ENCODE data around the gene BARX2. TPM values are rescaled to one million over a fixed set of nuclear protein-coding genes. Genes with fewer than 3 reads are reported as not detected.
"Not testable (repeated sequence)": the region's sequence is repeated elsewhere in the genome, so short reads cannot be mapped to it uniquely, and the experiment has no call there.

Gene BARX2, protein sequence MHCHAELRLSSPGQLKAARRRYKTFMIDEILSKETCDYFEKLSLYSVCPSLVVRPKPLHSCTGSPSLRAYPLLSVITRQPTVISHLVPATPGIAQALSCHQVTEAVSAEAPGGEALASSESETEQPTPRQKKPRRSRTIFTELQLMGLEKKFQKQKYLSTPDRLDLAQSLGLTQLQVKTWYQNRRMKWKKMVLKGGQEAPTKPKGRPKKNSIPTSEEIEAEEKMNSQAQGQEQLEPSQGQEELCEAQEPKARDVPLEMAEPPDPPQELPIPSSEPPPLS
- not detected in 2 replicates for polyA plus RNA-seq (2014; cell fraction: cytosol; rRNA removed)
- polyA plus RNA-seq (2014; cell fraction: nucleus; rRNA removed): not detected in 2 replicates

DNA sequence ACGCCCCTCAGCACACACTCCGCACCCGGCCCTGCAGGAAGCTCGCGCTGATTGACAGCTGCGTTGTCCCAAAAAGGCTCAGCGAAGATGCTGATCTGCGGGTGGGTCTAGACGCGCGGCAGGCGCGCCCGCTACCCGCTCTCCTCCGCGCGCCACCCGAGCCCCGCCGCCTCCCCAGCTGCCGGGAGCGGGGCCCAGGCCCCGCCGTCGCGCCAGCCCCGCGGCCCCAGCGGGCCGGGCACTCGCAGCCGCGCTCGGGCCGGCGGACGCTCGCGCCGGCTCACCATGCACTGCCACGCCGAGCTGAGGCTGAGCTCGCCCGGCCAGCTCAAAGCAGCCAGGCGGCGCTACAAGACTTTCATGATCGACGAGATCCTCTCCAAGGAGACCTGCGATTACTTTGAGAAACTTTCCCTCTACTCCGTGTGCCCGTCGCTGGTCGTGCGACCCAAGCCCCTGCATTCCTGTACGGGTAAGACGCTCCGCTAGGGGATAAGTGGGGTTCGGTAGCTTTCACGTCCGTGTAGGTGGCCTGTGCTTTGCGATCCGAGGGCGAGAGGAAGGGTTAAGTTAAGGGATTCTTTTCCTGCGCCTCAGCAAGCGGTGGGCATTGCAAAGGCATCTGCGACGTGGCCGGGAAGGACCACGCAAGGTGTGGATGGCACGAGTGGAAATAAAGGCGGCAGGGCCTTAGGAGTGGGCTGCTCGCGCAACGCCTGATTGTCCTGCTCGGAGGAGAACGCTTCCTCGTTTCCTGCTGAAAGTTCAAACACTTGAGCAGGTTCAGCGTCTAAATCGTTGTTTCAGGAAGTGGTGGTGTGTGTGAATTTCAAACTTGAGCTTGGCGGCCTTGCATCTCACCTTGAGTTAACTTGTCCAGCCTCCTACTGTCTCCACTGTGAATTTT, at the start of gene BARX2:
Gene BARX2, plus strand, starts transcription at position 98 of the 907 bp plus-strand sequence. Its CDS starts 188 bp downstream, at position 286.
- peak; percentile 12 for DNase-seq (ENCODE audit: low spot score)

DNA sequence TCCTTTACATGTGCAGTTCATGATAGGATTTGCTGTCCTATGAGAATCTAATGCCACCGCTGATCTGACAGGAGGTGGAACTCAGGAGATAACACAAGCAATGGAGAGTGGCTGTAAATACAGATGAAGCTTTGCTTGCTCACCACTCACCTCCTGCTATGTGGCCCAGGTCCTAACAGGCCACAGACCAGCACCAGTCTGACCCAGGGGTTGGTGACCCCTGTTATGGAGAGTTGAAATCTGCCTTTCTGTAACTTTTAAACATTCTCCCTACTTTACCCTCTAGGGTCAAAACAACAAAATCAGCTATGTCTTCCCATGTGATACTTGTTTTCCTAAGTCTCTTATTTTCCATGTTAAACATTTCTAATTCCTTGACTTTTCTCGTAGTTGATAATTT, 48.7 kb upstream of the BARX2 start:
- no peak for DNase-seq (ENCODE audit: low spot score)

- not testable (repeated sequence) for DNase-seq (ENCODE audit: low spot score)
Measured at GRCh38 chr11:129327708-129328107, 47.9 kb upstream of the BARX2 start.

DNA sequence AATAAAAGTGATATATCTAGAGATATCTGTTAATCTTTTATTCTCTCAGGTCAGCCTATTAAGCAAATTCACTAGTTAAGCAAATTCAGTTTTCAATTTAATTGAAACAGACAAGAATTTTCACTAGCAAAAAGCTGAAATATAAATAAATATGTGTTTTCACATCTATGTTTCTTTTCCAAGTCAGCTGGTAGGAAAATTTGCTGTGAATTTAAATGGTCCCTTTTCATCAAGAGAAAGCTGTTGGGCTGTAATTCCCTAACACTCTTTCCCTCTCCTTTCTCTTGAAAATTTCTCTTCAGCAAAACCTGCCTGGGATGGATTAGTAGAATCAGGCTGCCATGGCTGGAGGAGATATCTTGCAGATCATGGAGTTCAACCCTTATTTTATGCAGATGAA, 46.9 kb upstream of the BARX2 start:
- DNase-seq (ENCODE audit: low spot score): no peak

DNA sequence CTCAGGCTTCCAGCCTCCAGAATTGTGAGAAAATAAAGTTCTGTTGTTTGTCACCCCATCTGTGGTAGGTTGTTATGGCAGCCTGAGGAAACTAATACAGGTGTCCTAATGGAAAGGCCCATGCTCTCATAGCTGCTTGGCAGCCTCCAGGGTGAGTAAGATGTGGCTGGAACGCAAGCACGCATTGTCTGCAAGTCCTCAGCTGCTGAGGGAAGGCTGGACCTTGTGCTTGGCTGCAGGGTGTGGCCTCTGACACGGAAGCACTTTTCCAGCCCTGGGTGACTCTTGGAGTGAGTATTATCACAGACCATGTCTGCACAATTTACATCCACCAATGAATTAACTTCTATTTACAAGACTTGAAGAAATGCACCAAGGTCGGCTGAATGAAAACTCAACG, 44.4 kb upstream of the BARX2 start:
- no peak for DNase-seq (ENCODE audit: low spot score)

- peak; percentile 64 for DNase-seq (ENCODE audit: low spot score)
Measured at GRCh38 chr11:129331871-129332274, 43.8 kb upstream of the BARX2 start.

DNA sequence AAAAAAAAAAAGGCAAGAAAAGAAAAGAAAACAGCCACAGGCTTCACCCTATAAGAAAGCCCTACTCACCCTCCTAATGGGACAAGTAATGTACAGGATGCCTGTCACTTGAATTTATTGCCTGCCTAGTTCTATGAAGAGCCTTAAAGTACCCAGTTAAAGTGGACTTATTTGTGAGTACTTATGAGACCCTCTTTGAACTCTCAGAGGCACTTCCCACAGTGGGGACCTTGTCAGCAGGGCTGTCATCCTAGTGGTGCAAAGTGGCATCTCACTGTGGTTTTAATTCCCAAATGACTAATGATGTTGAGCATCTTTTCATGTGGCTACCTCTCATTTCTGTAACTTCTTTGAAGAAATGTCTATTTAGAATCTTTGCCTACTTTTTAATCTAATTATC, 41.8 kb upstream of the BARX2 start:
- no peak for DNase-seq (ENCODE audit: low spot score)

DNA sequence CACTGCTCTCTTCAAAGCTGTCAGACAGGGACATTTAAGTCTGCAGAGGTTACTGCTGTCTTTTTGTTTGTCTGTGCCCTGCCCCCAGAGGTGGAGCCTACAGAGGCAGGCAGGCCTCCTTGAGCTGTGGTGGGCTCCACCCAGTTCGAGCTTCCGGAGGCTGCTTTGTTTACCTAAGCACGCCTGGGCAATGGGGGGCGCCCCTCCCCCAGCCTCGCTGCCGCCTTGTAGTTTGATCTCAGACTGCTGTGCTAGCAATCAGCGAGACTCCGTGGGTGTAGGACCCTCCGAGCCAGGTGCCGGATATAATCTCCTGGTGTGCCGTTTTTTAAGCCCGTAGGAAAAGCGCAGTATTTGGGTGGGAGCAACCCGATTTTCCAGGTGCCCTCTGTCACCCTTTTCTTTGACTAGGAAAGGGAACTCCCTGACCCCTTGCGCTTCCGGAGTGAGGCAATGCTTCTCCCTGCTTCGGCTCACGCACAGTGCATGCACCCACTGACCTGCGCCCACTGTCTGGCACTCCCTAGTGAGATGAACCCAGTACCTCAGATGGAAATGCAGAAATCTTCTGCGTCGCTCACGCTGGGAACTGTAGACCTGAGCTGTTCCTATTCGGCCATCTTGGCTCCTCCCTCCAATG, 31.2 kb upstream of the BARX2 start:
- DNase-seq (ENCODE audit: low spot score): not testable (repeated sequence)

DNA sequence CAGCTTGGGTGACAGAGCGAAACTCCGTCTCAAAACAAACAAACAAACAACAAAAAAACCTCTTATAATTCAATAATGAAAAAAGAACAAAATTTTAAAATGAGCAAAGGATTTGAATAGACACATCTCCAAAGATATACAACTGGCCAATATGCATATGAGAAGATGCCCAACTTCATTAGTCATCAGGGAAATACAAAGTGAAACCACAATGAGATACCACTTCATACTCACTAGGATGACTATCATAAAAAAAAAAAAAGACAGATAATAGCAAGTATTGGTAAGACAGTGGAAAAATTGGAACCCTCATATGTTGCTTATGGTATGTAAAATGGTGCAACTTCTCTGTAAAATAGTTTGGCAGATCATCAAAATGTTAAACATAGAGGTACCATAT, 28.7 kb upstream of the BARX2 start:
- no peak for DNase-seq (ENCODE audit: low spot score)

GRCh38 chr11:129348813-129349212, 26.8 kb upstream of the BARX2 start:
- no peak for DNase-seq (ENCODE audit: low spot score)

DNA sequence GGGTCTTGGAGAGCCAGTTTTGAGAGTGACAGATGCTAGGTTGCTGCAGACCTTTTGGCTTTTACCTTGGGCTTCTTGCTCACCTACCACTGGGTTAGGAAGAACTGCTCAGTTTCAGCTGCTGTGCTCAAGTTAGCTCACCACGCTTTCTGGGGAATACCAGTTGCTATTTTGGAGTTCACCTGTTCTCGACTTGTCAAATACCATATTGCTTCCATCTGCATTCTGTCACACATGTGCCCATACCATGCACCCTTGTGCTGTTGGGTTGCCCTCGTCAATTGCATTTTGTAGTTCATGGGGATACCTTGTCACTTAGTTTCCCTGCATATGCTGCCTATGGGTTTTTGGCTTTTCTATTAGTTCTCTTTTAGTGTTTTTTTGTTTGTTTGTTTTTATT, 23.0 kb upstream of the BARX2 start:
- no peak for DNase-seq (ENCODE audit: low spot score)

DNA sequence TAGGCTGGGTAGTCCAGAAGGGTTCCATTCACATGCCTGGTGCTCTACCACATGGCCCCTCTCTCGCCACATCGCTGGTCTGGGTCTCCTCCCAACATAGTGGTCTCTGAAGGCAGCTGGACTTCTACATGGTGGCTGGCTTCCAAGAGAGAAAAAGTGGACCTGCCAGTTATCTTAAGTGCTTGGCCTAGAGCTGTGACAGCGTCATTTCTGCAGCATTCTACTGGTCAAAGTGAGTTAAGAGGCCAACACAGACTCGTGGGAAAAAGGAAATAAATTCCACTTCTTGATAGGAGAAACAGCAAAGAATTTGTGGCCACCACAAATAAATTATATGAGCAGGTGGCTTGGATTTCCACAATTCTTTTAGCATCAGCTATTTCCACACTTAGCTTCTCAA, 21.0 kb upstream of the BARX2 start:
- no peak for DNase-seq (ENCODE audit: low spot score)

GRCh38 chr11:129359748-129360147, 15.9 kb upstream of the BARX2 start:
- DNase-seq (ENCODE audit: low spot score): no peak

DNA sequence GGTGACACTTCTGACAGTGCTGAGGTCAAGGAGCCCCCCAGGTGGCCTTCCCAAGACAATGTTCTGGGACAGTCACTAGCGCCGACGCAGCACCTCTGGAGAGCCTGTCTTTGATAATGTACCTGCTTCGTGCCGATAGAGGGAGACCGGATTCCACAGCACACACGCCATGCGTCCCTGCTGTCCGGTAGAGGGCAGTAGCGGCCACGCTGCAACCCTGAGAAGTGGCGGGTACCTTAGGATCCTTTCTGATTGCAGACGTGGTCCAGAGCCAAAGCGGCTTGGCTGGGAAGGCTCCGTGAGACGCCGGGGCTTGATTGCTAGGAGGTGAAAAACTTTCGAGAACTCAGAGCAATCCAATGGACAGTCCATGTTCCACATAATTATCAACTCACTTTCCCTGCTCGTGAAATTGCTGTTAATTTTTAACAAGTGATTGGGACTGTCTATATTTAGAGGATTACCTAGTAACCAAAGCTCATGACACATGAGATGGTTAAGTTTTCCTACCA, 11.4 kb upstream of the BARX2 start:
- peak; percentile 74 for DNase-seq (ENCODE audit: low spot score)

DNA sequence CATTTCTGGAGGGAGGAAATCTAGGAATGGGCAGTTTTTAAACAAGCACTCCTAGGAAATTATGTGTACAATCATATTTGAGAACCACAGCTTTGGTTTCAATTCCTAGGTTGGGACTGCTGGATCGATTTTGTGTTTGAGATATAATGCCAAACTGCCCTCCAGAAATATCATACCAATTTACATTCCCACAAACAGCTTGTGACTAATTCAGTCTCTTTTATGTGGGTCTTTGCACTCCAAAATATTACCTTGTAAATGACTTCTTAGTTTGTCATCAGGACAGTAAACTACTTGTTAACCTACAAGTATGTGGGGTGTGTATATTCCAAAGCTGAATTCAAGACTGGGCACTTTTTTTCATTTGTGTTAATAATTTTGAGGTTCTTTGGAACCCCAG, 9.8 kb upstream of the BARX2 start:
- DNase-seq (ENCODE audit: low spot score): no peak

DNA sequence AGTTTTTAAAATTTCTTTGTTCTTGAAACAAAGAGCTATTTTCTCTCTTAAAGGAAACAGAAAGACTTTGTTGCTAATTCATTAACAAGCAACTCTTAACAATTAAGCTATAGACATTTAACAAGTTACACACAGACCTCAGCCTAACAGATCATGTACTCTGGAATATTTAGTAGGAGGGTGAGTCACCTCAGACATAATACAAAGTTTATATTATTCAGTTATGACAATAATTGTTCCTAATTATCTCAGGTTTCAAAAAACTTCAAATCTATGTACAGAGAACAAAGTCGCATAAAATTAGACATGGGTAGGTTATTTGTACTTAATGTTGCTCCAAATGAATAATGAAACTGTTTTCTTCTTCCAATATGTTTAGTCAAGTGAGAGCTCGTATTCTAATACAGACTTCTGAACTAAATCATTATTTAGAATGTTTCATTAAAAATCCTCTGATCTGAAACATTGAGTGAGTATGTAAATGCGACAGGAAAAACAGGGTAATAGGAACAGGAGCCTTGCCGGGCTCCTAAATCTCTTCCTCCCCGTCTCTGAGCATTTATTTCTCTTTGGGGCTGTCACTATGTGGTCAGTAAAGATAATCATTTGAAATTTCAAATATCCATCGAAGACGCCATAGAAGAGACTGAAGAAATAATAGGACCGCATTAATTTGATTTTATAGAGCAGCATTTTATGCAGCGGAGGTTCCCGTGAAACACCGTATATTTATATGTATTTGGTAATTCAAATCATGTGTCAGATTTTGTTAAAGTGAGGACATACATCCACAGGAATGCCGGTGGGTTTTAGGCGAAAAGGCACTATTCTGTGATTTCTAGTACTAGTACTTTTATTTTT, 8.7 kb upstream of the BARX2 start:
- DNase-seq (ENCODE audit: low spot score): no peak

GRCh38 chr11:129368889-129369672, 6.6 kb upstream of the BARX2 start:
- DNase-seq (ENCODE audit: low spot score): no peak

DNA sequence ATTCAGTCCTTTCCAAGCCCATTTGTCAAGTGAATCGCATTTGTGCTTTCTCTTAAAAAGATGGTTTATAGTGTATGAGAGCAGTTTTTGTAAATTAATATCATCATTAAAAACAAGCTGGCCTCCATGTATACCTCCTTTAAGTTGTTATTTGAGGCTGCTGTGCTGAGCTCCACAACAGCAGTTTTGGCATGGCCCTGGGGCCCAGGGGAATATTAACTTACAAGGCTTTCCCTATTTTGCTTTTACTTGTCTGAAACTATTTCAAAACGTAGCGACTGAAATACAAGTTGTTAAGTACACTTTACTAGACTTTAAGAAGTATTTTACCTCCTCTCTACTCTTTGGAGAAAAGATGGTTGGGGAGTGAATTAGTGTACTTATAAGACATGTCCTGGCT, 4.9 kb upstream of the BARX2 start:
- DNase-seq (ENCODE audit: low spot score): no peak

GRCh38 chr11:129372609-129373488, 2.8 kb upstream of the BARX2 start:
- DNase-seq (ENCODE audit: low spot score): no peak

Measured in SK-N-DZ (cell line).